AG04450 (cell line): Measurements from ENCODE around the gene ZNF227. TPM values are rescaled to one million over a fixed set of nuclear protein-coding genes. Genes with fewer than 3 reads are reported as not detected.

Experiments used
- CTCF ChIA-PET: fragments of 300-600, 350-600 bp; formaldehyde crosslinking; extraction: SDS; loops from one replicate; lab custom pipeline; 2022; ENCODE audit warnings: antibody characterized with exemption, inconsistent platforms; lab: Charles Lee
- POLR2A ChIA-PET: fragments of 350-600 bp; formaldehyde crosslinking; extraction: SDS; loops from one replicate; lab custom pipeline; 2021; ENCODE audit warnings: antibody characterized with exemption, inconsistent platforms; lab: Yijun Ruan, JAX
- DNase-seq: peaks from one replicate; pipeline ENCODE4 v3.0.0-alpha.2; 2011; ENCODE audit warnings: low read depth, low spot score
- H3K27ac ChIP-seq: one replicate; pipeline ENCODE4 v1.5.1; 2012; ENCODE audit warnings: low read depth, low read length, control low read depth
- H3K27me3 ChIP-seq: one replicate; pipeline ENCODE4 v1.6.0; 2012; ENCODE audit warnings: low read length; ENCODE audit not compliant: control insufficient read depth, insufficient read depth
- H3K4me3 ChIP-seq: 2 replicates; pipeline ENCODE4 v1.5.1; 2011; ENCODE audit warnings: mild to moderate bottlenecking, low read depth, low read length, control low read depth
- H3K9me3 ChIP-seq: 2 replicates; pipeline ENCODE4 v1.5.1; 2012; ENCODE audit warnings: low read length; ENCODE audit not compliant: control insufficient read depth, insufficient read depth
- CTCF ChIP-seq: IDR thresholded peaks from 2 replicates; pipeline ENCODE4 v1.5.1; 2011; ENCODE audit warnings: low read depth, low read length, control low read depth, inconsistent platforms
- polyA plus RNA-seq: library from polyadenylated mRNA; depleted of rRNA; stranded (reverse); fragments of >200 nt; gene quantifications from 2 replicates; pipeline ENCODE4 v1.2.3, GENCODE V29; 2011

Gene ZNF227
- polyA plus RNA-seq, 1 experiment = 11.8 TPM

DNA sequence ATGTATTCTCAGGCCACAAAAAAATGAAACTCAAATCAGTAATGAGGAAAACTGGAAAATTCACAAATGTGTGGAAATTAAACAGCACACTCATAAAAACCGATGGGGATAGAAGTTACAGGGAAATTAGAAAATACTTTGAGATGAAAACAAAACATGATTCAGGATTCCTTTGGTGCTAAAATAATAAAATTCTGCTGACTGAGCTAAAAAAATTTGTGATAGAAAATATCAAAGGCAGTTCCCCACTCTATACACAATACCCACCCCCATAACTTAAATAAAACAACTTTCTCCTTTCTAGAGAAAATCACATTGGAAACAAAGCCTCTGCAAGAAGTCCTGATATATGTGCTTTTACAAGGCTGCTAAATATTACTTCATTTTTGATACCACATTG lies 45.8 kb downstream of the ZNF227 start:
- Histone ChIP-seq H3K4me3 (no peak overlapping the region), H3K9me3 (peaks cover 8% of the 10 kb centered on the region), H3K27ac (no peak overlapping the region), H3K27me3 (no peaks in the 10 kb centered on the region)
- ChIA-PET POLR2A (no interaction called here), CTCF (no interaction called here)
- no peak for DNase-seq
- no peak for TF ChIP-seq CTCF

- CTCF ChIA-PET = no interaction called here
- H3K27ac ChIP-seq = no peak overlapping the region
- POLR2A ChIA-PET = interaction anchor here (0.6 kb wide), 1 partner anchor 47 kb away, joined by 9 read pairs; no protein-coding TSS in a partner anchor
- H3K27me3 ChIP-seq = no peaks in the 10 kb centered on the region
- TF ChIP-seq CTCF = no peak
- DNase-seq = no peak
- H3K4me3 ChIP-seq = no peak overlapping the region
- peaks cover 8% of the 10 kb centered on the region for H3K9me3 ChIP-seq
These were observed 46.6 kb downstream of the ZNF227 start for GRCh38 chr19:44258835-44259413.

DNA sequence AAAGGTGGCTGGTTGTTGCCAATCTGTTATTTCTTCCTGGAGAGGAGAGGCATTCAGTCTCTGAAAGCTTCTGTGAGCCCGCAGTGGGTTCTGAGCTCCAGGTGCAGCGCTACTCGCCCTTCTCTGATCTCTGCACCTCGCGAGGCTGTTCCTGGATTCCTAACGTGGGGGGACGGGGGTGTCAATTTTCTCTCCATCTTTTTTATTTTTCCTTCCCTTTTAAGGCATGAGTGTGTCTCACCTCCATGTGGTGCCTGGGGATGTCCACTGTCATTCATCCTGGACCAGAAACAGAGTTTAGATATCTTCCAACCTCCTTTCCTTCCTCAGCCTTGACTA lies 48.0 kb downstream of the ZNF227 start:
- TF ChIP-seq CTCF = no peak
- no peak for DNase-seq
- ChIA-PET CTCF (no interaction called here), POLR2A (no interaction called here)
- H3K27ac ChIP-seq = no peak overlapping the region
- peak overlapping the region; percentile 69 for H3K4me3 ChIP-seq
- H3K27me3 ChIP-seq = no peaks in the 10 kb centered on the region
- H3K9me3 ChIP-seq = peaks cover 8% of the 10 kb centered on the region

DNA sequence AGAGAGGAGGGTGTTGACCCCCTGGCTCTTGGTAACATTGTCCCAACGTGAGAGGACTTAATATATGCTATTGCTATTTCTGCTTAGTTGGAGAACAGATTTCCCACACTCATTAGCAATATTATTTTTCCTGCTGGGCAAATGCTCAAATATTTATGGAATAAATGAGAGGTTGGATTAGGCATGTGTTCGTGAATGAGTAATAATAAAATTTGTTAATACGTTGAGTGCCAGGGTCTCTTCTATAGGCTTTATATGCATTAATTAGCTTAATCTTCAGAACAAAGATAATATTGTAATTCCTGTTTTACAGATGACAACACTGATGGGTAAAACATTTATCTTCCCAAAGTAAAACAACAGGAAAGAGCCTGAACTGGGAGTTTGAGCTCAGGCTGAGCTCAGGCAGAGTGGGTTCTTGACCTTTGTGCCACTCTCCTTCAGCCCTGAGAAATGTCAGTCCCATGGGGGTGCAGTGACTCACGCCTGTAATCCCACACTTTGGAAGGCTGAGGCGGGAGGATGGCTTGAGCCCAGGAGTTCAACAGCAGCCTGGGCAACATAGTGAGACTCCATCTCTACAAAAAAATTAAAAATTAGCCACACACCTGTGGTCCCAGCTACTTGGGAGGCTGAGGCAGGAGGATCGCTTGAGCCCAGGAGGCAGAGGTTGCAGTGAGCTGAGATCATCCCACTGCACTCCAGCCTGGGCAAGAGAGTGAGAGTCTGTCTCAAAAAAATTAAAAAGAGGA lies 48.5 kb downstream of the ZNF227 start:
- POLR2A ChIA-PET = no interaction called here
- TF ChIP-seq CTCF = no peak
- no peak for DNase-seq
- CTCF ChIA-PET = no interaction called here
- H3K4me3 ChIP-seq = no peak overlapping the region
- no peaks in the 10 kb centered on the region for H3K27me3 ChIP-seq
- peaks cover 8% of the 10 kb centered on the region for H3K9me3 ChIP-seq
- no peak overlapping the region for H3K27ac ChIP-seq

DNA sequence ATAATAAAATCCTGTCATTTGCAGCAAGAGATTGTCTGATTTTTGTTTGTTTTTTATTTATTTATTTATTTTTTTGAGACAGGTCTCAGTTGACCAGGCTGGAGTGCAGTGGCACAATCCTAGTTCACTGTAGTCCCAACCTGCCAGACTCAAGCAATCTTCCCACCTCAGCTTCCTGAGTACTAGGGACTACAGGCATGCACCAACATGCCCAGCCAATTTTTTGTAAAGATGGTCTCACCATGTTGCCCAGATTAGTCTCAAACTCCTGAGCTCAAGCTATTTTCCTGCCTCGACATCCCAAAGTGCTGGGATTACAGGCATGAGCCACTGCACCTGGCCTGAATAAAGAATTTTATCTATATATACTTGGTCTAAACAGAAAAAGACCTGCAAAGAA lies 65.0 kb downstream of the ZNF227 start:
- no peak overlapping the region for H3K27ac ChIP-seq
- peaks cover 10% of the 10 kb centered on the region for H3K9me3 ChIP-seq
- ChIA-PET POLR2A (no interaction called here), CTCF (no interaction called here)
- TF ChIP-seq CTCF = no peak
- no peak overlapping the region for H3K4me3 ChIP-seq
- DNase-seq = no peak
- H3K27me3 ChIP-seq = no peaks in the 10 kb centered on the region
